Dermis microvascular lymphatic vessel endothelial cell (primary cell): ENCODE measurements around the gene TLK1. TPM values are rescaled to one million over a fixed set of nuclear protein-coding genes. Genes with fewer than 3 reads are reported as not detected.
"Not testable (repeated sequence)": the region's sequence is repeated elsewhere in the genome, so short reads cannot be mapped to it uniquely, and the experiment has no call there.

Source experiments
- DNase-seq, 2 donors: peaks; one replicate each; pipeline versions ENCODE4 v3.0.0 to v3.0.0-alpha.2; 2010; ENCODE audit warnings: low read depth in 2 of 2
- total RNA-seq: library from RNA; depleted of rRNA; stranded (reverse); fragments of >200 nt; gene quantifications from 2 replicates; pipeline ENCODE4 v1.2.1, GENCODE V29; 2014

Gene TLK1
- total RNA-seq, 1 donor from 2014 or later, result 12.5 TPM

DNA sequence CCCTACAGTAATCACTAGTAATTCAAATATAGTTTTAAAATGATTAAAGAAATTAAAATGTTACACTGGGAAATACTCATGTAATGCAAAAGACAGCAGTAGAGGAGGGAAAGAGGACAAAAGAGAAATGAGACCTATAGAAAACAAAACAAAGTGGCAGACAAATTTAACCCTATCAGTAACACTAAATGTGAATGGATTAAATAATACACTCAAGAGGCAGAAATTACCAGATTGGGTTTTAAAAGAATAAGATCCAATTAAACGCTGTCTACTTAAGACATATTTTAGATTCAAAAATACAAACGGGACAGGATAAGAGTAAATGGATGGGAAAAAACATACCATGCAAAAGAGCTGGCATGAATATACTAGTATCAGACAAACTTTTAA is 17.0 kb downstream of the TLK1 start:
- DNase-seq, result no peak

DNA sequence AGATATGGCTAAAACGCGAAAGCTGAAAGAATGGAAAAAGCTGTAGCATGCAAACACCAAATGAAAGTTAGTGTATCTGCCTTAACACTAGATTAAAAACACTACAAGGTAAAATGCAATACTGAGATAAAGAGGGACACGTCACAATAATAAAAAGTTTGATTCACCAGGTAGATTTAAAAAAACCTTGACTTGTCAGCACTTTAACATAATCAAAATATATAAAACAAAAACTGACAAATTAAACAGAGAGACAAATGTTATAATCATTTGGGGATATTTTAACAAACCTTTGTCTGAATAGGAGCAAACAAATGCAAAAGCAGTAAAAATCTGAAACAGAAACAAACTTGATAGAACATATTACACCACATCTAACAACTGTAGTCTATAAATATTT is 18.3 kb downstream of the TLK1 start:
- DNase-seq, result no peak

DNA sequence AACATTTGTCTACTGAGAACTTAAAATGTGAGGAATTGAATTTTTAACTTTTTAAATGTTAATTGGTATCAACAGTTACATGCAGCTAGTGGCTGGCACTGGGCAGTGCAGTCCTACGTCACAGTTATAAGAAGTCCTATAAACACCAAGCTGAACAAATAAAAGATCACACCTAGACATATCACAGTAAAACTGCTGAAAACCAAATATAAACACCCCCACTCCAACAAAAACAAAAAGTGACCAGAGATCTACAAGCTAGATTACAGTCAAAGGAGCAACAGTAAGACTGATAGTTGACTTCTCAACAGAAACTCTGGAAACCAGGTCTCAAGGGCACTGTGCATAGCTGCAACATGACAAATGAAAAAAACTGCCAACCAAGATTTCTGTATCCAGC is 19.4 kb downstream of the TLK1 start:
- DNase-seq, result peak in 1 of 2 donors; percentile 12

DNA sequence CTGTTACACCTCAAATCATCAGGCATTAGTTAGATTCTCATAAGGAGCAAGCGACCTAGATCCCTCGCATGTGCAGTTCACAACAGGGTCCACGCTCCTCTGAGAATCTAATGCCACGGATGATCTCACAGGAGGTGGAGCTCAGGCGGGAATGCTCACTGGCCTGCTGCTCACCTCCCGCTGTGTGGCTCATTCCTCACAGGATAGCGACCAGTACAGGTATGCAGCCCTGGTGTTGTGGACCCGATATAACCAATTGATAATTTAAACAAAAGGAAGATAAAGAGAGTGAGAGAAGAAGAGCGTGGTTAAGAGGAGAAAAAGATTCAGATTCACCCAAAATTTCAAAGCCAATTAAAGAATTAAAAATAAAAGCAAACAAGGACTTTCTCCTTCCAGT is 20.8 kb downstream of the TLK1 start:
- DNase-seq, result no peak

- DNase-seq, result no peak
Observed at GRCh38 chr2:171136024-171136423, 24.7 kb downstream of the TLK1 start.

- peak in 1 of 2 donors; percentile 9 for DNase-seq
Observed at GRCh38 chr2:171134624-171135230, 26.0 kb downstream of the TLK1 start.

DNA sequence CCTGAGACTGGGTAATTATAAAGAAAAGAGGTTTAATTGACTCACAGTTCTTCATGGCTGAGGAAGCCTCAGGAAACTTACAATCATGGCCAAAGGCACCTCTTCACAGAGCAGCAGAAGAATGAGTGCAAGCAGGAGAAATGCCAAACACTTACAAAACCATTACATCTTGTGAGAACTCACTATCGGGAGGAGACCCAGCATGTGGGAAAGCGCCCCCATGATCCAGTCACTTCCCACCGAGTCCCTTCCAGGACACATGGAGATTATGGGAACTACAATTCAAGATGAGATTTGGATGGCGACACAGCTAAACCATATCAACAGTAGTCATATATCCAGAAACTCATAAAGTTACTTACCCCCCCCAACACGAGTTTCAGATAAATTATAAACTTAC is 28.6 kb downstream of the TLK1 start:
- DNase-seq, result no peak

DNA sequence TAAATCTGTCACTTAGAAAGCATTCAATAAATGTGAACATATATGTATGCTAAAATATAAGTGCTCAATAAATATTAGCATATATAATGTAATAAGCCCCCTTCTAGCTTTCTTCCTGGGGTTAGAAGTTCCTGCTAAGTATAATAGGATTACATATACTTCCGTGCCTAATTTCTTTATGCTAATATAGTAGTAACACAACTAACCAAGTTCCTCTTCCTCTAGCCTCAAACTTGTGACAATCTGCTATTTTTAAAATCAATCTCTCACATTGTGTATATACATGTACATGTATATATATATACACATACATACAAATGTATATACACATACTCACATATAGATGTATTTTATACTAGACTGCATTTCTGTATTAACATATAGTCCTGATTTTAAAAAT is 32.2 kb downstream of the TLK1 start:
- DNase-seq, result no peak

DNA sequence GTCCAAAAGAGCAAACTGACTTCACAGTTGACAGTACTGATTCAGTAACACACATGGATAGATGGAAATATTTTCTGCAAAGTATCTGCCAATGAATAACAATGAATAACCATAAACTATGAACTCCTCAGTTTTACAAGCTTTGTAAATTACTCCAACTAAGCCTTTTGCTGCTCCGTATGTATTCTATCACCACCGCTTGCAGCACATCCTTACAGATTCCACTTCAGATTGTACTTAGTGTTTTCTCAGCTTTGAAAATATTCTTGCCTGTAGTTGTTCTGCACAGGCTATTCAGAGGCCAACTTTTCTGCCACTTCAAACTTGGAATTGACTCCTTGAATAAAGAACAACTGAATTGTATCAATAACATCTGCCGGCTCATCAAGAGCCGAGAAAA is 36.2 kb downstream of the TLK1 start:
- DNase-seq, result no peak

- DNase-seq, result no peak
Observed at GRCh38 chr2:171109571-171109970, 51.1 kb downstream of the TLK1 start.

GRCh38 chr2:171109020-171109419 is 51.7 kb downstream of the TLK1 start:
- no peak for DNase-seq

DNA sequence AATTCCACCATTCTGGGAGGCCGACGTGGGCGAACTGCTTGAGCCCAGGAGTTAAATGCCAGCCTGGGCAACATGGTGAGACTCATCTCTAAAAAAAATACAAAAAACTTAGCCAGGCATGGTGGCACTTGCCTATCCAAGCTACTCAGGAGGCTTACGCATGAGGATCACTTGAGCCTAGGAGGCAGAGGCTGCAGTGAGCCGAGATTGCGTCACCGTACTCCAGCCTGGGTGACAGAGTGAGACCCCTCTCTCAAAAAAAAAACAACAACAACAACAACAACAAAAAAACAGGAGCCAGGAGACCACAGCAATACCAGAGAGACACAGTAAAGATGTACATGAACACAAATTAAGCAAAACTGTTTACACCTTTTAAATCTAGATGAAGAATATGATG is 52.9 kb downstream of the TLK1 start:
- no peak for DNase-seq

- DNase-seq, result no peak
Observed at GRCh38 chr2:171104379-171104778, 56.3 kb downstream of the TLK1 start.

DNA sequence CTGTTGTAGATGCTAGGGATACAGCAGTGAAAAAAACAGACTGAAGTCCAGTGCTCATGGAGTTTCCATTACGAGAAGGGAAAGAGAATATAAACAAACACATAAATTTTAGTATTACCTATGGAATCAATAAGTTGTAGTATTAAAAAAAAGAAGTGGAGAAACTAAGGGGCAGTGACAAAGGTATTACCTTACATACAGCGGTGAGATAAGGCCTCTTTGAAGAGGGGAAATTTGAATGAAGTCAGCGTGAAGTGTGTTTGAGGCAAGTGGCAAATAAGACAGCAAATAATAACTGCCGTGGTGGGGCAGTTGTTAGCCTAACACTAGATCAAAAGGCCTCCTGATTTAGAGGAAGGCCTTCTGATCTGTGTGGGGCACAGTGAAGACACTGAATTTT is 57.9 kb downstream of the TLK1 start:
- DNase-seq, result no peak

DNA sequence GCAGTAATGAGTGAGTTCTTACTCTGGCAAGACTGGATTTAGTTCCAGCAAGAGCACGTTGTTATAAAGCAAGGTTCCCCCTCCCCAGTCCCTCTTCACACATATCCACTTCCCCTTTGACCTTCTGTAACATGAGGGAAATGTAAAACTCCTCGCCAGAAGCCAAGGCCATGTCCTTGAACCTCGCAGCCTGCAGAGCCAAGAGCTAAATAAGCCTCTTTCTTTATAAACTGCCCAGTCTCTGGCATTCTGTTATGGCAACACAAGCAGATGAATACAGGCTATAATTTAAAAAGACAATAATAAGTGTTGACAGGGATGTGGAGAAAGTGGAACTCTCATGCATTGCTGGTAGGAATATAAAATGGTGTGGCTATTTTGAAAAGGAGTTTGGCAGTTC is 60.3 kb downstream of the TLK1 start:
- DNase-seq, result no peak

- DNase-seq, result no peak
Observed at GRCh38 chr2:171098607-171099006, 62.1 kb downstream of the TLK1 start.

DNA sequence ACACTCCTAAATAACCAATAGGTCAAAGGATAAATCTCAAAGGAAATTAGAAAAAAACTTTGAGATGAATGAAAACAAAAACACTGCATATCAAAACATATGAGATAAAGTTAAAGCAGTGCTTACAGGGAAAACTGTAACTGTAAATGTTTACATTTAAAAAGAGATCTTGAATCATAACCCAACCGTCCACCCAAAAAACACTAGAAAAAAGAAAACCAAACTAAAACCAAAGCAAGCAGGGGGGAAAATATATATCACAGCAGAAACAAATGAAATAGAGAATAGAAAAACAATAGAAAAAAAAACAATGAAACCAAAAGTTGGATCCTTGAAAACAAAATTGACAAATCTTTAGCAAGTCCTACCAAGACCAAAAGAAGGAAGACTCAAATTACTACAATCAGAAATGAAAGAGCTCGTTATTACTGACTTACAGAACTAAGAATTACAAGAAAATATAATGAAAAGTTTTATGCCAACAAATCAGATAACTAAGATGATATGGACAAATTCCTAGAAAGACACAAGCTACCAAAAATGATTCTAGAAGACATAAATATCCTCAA is 65.6 kb downstream of the TLK1 start:
- no peak for DNase-seq

GRCh38 chr2:171091517-171091916 is 69.2 kb downstream of the TLK1 start:
- DNase-seq, result not testable (repeated sequence)

GRCh38 chr2:171089489-171089888 is 71.2 kb downstream of the TLK1 start:
- DNase-seq, result no peak

DNA sequence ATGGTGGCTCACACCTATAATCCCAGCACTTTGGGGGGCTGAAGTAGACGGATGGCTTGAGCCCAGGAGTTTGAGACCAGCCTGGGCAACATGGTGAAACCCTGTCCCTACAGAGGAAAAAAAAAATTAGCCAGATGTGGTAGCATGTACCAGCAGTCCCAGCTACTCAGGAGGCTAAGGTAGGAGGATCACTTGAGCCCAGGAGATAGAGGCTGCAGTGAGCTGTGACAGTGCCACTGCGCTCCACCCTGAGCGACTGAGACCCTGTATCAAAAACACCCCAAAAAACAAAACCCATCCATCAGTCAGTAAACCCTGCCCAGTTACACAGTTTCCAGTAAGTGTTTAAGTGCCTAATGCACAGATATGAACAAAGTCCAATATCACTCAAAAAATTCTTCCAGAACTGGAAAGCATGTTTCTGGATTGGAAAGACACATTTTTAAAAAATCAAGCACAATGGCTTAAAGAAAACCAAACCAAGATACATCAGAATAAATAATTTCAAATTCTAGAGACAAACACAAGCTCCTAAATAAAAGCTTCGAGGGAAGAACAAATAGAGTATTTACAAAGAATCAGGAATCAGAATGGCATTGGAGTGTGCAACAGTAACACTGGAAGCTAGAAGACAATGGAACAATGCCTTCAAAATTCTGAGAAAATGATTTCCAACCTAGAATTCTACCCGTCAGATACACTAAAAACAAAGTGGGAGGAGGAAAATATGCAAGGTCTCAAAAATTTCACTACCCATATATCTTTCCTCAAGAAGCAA is 72.4 kb downstream of the TLK1 start:
- DNase-seq, result no peak

- no peak for DNase-seq
Observed at GRCh38 chr2:171087547-171087946, 73.1 kb downstream of the TLK1 start.

GRCh38 chr2:171086352-171087290 is 74.1 kb downstream of the TLK1 start:
- DNase-seq, result peak; percentile 58 to 88
